ENCODE data around the gene PRRX2.

DNA sequence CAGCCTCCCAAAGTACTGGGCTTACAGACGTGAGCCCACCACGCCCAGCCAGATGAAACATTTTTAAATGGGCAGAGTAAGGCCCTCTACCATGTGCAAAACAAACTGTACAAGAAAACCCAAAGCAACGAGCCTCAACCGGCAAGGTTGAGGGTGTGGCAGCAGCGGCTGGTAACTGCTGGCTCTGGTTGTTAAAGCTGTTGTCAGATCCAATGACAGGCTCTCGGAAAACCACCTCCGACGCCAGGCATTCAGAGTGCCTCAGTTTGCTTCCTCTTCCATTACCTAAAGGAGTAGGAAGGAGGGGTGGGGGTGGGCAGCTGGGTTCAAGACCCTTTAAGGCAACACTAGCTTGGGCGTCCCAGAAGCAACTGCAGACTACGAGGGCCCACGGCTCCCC lies 21.1 kb upstream of the PRRX2 start:
- TF ChIP-seq, protein P1, sequence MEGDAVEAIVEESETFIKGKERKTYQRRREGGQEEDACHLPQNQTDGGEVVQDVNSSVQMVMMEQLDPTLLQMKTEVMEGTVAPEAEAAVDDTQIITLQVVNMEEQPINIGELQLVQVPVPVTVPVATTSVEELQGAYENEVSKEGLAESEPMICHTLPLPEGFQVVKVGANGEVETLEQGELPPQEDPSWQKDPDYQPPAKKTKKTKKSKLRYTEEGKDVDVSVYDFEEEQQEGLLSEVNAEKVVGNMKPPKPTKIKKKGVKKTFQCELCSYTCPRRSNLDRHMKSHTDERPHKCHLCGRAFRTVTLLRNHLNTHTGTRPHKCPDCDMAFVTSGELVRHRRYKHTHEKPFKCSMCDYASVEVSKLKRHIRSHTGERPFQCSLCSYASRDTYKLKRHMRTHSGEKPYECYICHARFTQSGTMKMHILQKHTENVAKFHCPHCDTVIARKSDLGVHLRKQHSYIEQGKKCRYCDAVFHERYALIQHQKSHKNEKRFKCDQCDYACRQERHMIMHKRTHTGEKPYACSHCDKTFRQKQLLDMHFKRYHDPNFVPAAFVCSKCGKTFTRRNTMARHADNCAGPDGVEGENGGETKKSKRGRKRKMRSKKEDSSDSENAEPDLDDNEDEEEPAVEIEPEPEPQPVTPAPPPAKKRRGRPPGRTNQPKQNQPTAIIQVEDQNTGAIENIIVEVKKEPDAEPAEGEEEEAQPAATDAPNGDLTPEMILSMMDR (conservative IDR thresholded peaks at IDR 0.05; ENCODE audit: low read depth, low read length) = no peak
- no peak for TF ChIP-seq EZH2 (IDR thresholded peaks at IDR 0.05; ENCODE audit: borderline replicate concordance, low read depth, low read length, poor library complexity, severe bottlenecking)
